HepG2 (cell line): ENCODE results near the gene SLC25A33. TPM values are rescaled to one million over a fixed set of nuclear protein-coding genes. Genes with fewer than 3 reads are reported as not detected.

ENCODE experiments used
- HOXA9 ChIP-seq: sonication (generic); formaldehyde crosslinking; IDR thresholded peaks from 2 replicates; pipeline ENCODE4 v1.8.1; 2022; ENCODE audit warnings: missing genetic modification reagents, mild to moderate bottlenecking, moderate library complexity, borderline replicate concordance
- KAT2B ChIP-seq: fragments of 150-350 bp; IDR thresholded peaks from 2 replicates; pipeline ENCODE4 v1.6.1; 2014; ENCODE audit warnings: low read depth, low read length, borderline replicate concordance
- ZNF547 ChIP-seq: sonication (generic); formaldehyde crosslinking; IDR thresholded peaks from 2 replicates; pipeline ENCODE4 v1.5.1; 2020; ENCODE audit warnings: mild to moderate bottlenecking, missing genetic modification reagents
- ZNF816 ChIP-seq: sonication (generic); formaldehyde crosslinking; IDR thresholded peaks from 2 replicates; pipeline ENCODE4 v1.8.0; 2022; ENCODE audit warnings: missing genetic modification reagents, mild to moderate bottlenecking, borderline replicate concordance
- polyA plus RNA-seq, 8 experiments: library from polyadenylated mRNA; depleted of rRNA in 3 of 8; stranded (reverse) in 7 of 8; unstranded in 1 of 8; fragments of >200 nt; fragmentation: Illumina TruSeq in 4 of 8; extraction: Trizol in 4 of 8; gene quantifications; 2 replicates each; pipeline versions ENCODE4 v1.2.1 to v1.2.3, GENCODE V29; 2011 to 2016; ENCODE audit warnings: low read depth in 4 of 8, missing spikeins in 1 of 8, mixed read lengths in 1 of 8; ENCODE audit not compliant: insufficient read depth in 1 of 8
- total RNA-seq, 5 experiments: library from RNA; depleted of rRNA; stranded (reverse); fragments of >200 nt; fragmentation: Illumina TruSeq; extraction: Trizol; gene quantifications; 2 replicates each; pipeline ENCODE4 v1.2.3, GENCODE V29; 2016; ENCODE audit warnings: low read depth in 1 of 5
- TF ChIP-seq, protein P1 (sequence below): IDR thresholded peaks from 2 replicates; pipeline ENCODE4 v1.6.1; 2012; ENCODE audit warnings: low read length, improper control_type of control experiment
- TF ChIP-seq, protein P2 (sequence below): sonication (generic); formaldehyde crosslinking; IDR thresholded peaks from 2 replicates; pipeline ENCODE4 v1.4.0; 2020; ENCODE audit warnings: missing genetic modification reagents, borderline replicate concordance
- TF ChIP-seq, protein P3 (sequence below): fragments of 450-650 bp; IDR thresholded peaks from 2 replicates; pipeline ENCODE4 v1.6.1; 2017; ENCODE audit warnings: mild to moderate bottlenecking

SLC25A33 gene
- total and polyA plus RNA-seq, 2 of the 13 experiments (the other 11 are each of a cell fraction or from before 2014, with no cell fraction given): 15.4 to 50.3 TPM

DNA sequence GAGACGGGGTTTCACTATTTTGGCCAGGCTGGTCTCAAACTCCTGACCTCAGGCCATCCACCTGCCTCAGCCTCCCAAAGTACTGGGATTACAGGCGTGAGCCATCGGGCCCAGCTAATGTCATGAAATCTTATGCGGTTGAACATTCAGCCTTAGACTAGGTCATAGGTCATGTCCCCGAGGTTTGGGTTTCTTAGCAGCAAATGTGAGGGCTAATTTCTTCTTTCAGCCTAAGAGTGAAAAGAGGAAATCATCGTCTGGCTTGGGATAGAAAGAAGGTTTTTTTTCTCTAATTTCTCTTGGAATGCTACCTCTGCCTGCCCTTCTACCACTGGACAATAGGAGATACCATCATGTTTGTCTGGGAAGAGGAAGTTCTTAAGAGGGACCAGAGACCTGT, 94.2 kb downstream of the SLC25A33 start (continued):
- TF ChIP-seq, protein P1, sequence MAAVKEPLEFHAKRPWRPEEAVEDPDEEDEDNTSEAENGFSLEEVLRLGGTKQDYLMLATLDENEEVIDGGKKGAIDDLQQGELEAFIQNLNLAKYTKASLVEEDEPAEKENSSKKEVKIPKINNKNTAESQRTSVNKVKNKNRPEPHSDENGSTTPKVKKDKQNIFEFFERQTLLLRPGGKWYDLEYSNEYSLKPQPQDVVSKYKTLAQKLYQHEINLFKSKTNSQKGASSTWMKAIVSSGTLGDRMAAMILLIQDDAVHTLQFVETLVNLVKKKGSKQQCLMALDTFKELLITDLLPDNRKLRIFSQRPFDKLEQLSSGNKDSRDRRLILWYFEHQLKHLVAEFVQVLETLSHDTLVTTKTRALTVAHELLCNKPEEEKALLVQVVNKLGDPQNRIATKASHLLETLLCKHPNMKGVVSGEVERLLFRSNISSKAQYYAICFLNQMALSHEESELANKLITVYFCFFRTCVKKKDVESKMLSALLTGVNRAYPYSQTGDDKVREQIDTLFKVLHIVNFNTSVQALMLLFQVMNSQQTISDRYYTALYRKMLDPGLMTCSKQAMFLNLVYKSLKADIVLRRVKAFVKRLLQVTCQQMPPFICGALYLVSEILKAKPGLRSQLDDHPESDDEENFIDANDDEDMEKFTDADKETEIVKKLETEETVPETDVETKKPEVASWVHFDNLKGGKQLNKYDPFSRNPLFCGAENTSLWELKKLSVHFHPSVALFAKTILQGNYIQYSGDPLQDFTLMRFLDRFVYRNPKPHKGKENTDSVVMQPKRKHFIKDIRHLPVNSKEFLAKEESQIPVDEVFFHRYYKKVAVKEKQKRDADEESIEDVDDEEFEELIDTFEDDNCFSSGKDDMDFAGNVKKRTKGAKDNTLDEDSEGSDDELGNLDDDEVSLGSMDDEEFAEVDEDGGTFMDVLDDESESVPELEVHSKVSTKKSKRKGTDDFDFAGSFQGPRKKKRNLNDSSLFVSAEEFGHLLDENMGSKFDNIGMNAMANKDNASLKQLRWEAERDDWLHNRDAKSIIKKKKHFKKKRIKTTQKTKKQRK: no peak
- TF ChIP-seq KAT2B (no peak), ZNF547 (CRISPR knock-in tag) (no peak), ZNF816 (CRISPR knock-in tag) (no peak), HOXA9 (CRISPR knock-in tag) (no peak)
- TF ChIP-seq, protein P2, sequence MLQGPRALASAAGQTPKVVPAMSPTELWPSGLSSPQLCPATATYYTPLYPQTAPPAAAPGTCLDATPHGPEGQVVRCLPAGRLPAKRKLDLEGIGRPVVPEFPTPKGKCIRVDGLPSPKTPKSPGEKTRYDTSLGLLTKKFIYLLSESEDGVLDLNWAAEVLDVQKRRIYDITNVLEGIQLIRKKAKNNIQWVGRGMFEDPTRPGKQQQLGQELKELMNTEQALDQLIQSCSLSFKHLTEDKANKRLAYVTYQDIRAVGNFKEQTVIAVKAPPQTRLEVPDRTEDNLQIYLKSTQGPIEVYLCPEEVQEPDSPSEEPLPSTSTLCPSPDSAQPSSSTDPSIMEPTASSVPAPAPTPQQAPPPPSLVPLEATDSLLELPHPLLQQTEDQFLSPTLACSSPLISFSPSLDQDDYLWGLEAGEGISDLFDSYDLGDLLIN: no peak
- TF ChIP-seq, protein P3, sequence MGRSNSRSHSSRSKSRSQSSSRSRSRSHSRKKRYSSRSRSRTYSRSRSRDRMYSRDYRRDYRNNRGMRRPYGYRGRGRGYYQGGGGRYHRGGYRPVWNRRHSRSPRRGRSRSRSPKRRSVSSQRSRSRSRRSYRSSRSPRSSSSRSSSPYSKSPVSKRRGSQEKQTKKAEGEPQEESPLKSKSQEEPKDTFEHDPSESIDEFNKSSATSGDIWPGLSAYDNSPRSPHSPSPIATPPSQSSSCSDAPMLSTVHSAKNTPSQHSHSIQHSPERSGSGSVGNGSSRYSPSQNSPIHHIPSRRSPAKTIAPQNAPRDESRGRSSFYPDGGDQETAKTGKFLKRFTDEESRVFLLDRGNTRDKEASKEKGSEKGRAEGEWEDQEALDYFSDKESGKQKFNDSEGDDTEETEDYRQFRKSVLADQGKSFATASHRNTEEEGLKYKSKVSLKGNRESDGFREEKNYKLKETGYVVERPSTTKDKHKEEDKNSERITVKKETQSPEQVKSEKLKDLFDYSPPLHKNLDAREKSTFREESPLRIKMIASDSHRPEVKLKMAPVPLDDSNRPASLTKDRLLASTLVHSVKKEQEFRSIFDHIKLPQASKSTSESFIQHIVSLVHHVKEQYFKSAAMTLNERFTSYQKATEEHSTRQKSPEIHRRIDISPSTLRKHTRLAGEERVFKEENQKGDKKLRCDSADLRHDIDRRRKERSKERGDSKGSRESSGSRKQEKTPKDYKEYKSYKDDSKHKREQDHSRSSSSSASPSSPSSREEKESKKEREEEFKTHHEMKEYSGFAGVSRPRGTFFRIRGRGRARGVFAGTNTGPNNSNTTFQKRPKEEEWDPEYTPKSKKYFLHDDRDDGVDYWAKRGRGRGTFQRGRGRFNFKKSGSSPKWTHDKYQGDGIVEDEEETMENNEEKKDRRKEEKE: no peak
